ENCODE measurements around the gene SAMD15.

SAMD15 gene

DNA sequence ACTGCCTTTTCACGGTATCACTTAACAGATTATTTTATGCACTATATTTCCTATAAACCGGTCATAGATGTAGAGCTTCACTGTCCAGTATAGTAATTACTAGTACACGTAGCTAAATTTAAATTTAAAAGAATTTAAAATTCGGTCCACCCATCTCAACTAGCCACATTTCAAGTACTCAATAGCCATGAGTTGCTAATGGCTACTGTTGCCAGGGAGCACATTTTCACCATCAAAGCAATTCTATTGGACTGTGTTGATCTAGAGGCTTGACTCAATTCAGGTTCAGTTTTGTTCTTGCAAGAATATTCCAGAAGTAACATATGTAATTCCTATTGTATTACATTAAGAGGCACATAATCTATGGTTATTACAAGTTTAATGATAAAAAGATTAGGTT lies 20.3 kb upstream of the SAMD15 start:
- no peak for TF ChIP-seq GATA3 (IDR thresholded peaks at IDR 0.05; ENCODE audit: low read depth, low read length)
- TF ChIP-seq GATA2 (IDR thresholded peaks at IDR 0.05; ENCODE audit: low read depth, low read length) = no peak

DNA sequence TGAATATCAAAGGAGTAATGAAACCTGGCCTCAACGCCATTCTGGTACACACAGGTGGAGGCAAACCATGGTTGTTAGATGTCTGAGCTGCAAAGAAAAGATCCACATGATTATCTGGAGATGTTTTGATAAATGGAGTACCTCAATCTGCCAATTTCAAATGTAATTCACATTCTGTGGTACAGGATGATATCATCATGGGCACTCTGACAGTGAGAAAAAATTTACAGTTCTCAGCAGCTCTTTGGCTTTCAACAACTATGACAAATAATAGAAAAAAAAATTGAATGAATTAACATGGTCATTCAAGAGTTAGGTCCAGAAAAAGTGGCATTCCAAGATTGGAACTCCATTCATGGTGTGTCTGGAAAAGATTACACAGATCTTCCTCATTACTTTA lies 17.6 kb upstream of the SAMD15 start:
- TF ChIP-seq GATA3 (IDR thresholded peaks at IDR 0.05; ENCODE audit: low read depth, low read length) (no peak), GATA2 (IDR thresholded peaks at IDR 0.05; ENCODE audit: low read depth, low read length) (no peak)

DNA sequence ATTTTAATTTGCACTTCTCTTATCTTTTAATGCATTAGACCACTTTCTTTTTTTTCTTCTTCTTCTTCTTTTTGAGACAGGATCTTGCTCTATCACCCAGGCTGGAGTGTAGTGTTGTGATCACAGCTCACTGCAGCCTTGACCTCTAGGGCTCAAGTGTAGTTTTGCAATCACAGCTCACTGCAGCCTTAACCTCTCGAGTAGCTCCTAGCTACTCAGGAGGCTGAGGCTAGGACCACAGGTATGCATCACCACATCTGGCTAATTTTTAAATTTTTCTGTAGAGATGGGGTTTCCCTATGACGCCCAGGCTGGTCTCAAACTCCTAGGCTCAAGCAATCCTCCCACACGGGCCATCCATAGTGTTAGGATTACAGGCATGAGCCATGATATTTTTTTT lies 13.0 kb upstream of the SAMD15 start:
- TF ChIP-seq GATA3 (IDR thresholded peaks at IDR 0.05; ENCODE audit: low read depth, low read length) = no peak
- TF ChIP-seq GATA2 (IDR thresholded peaks at IDR 0.05; ENCODE audit: low read depth, low read length) = no peak

DNA sequence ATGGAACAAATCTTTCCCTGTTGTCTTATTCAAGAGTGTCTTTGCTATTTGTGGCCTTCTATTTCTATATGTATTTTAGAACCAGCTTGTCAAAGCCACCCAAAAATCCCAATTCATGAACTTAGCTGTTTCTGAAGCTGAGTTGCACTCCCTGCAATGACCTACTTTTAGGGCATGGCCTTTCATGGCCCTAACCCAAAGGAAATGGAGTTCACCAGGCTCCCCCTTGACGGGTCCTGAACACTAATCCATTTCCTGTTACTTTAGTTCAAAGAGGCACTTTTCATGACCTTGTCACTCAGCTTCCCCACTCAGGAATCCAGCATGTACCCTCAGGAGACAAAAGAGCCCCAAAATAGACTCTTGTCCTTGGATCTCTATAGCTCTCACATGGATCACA lies 7.9 kb upstream of the SAMD15 start:
- TF ChIP-seq GATA3 (IDR thresholded peaks at IDR 0.05; ENCODE audit: low read depth, low read length) (no peak), GATA2 (IDR thresholded peaks at IDR 0.05; ENCODE audit: low read depth, low read length) (no peak)

DNA sequence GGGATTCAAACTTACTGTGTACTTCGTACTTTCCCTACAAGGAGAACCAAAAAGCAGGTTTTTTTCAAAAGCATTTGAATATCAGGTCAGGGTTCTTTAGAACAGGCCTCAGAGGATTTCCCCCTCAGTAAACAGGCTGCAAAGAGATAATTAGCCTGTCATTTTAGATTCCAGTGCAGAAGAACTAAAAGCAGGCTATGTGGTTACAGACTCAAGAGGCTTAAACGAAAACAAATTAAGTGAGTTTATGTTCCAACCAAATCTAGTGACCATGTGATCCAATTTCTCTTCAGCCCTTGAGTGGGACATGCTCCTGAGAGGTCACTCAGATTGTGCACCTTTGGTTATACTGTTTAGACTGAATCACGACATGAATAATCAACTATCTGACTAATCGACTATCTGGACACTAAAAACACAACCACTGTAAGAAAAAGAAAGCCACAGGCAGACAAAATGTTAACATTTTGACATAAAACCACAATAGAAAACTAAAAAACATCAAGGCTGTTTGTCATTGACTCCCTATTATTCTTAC lies 4.8 kb upstream of the SAMD15 start:
- TF ChIP-seq GATA3 (IDR thresholded peaks at IDR 0.05; ENCODE audit: low read depth, low read length) (no peak), GATA2 (IDR thresholded peaks at IDR 0.05; ENCODE audit: low read depth, low read length) (no peak)

DNA sequence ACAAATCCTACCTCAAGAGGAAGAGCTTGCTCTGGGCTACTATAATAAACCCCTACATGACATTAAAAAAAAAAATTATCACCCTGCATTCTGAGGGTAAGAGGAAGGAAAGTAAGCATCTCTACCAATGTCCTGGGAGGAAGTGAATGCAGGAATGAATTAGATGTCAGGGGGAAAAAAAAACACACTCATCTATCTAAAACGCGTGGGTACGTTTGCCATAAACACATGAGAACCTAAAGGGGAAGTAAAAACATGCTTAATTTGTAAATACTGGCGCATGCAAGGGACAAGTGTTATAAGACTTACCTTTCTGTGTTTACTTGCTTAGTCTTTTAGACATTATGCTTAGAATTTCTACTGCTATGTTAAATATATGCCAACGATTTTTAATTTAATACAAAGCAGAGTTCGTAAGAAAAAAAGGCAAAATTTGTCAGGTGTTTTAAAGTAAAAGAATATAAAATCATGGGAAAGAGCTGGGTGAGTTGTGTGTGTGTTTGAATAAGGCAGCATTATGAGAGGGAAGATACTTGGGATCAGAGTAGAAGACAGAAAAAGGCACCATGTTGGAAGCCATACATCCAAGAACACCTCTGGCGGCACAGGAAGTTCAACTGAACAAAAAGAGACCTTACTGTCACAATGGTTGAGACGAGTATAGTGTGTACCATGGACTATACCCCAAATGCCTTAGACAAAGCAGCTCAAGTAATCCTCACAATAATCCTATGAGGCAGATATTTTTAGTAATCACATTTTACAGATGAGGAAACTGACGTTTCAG lies 1.8 kb upstream of the SAMD15 start:
- no peak for TF ChIP-seq GATA2 (IDR thresholded peaks at IDR 0.05; ENCODE audit: low read depth, low read length)
- TF ChIP-seq GATA3 (IDR thresholded peaks at IDR 0.05; ENCODE audit: low read depth, low read length) = no peak

DNA sequence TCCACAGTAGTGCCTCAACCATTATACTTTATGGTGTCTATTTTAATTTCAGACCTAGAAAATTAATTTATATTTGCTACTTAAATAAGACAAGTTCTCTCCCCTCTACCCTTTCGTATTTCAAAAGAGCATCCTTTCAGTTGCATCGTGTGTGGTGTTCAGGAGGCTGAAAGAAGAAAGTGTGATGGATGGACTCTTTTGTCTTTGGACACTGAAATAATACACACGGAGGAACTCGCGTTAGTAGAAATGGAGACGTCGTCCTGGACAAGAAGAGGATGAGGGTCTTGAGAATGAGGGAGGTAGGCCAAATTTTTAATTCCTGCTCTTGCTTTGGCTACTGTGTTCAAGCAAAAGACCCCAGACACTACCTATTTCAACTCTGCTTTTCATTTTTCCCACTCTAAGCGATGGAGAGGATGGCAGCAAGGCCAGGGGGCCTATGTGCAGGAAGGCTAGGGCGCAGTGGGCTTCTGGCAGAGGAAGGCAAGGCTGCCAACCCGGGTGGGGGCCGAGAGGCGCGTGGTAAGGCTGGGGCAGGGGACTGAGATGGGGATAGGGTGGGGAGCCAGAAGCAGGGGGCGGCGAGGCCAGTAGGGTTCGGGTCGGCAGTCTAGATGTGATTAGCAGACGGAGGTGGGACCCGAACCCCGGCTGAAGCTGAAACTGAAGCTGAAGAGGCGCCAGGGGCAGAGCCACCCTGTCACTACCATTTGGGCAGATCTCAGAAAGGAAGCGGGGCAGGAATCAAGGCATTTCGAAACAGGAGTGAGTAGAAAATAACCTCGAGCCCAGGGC lies 1.0 kb upstream of the SAMD15 start:
- TF ChIP-seq GATA2 (IDR thresholded peaks at IDR 0.05; ENCODE audit: low read depth, low read length) (no peak), GATA3 (IDR thresholded peaks at IDR 0.05; ENCODE audit: low read depth, low read length) (no peak)

DNA sequence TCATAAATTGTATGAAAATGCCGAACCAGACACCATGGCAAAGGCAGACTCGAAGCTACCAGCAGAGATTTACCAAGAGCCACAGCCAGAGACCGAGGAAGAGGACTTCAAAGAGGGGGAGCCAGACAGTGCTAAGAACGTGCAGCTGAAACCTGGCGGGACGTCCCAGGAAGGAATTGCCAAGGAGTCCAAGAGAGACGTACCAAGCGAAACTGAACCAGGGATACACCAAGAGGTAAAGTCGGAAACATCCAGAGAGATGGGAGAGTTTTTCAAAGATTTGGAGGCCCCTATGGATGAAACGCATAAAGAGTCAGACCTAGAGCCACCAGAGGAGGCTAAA lies 294 bp downstream of the SAMD15 start:
- TF ChIP-seq GATA3 (IDR thresholded peaks at IDR 0.05; ENCODE audit: low read depth, low read length) (no peak), GATA2 (IDR thresholded peaks at IDR 0.05; ENCODE audit: low read depth, low read length) (no peak)

DNA sequence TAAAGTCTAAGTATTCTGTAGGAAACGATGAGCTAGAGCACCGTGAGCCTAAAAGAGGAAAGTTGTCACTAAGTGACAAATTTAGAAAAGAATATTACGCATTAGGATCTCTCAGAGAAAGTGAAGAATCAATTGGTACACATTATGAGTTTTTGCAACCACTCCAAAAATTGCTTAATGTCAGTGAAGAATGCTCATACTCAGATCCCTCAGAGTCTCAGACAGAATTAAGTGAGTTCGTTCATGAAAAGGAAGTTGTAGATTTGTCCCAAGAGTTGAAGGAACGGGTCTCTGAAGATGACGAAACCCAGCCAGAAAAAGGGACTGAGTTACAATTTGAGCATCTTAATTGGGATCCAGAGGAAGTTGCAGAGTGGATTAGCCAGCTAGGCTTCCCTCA lies 1.5 kb downstream of the SAMD15 start:
- TF ChIP-seq GATA2 (IDR thresholded peaks at IDR 0.05; ENCODE audit: low read depth, low read length) (no peak), GATA3 (IDR thresholded peaks at IDR 0.05; ENCODE audit: low read depth, low read length) (no peak)

DNA sequence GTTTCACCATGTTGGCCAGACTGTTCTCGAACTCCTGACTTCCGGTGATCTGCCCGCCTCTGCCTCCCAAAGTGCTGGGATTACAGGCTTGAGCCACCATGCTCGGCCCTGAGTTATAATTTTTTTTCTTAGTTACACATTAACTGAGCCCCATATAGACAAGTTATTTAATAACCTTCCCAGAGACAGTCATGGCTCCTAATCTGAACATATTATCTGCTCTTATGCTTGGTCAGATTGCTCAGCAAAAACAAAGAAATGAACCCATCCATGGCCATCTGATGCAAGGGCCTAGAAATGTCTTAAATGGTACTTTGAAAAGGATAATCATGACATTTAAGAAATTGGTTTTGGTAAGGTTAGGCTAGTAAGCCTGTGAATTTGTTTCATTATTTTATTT lies 13.0 kb downstream of the SAMD15 start:
- TF ChIP-seq GATA3 (IDR thresholded peaks at IDR 0.05; ENCODE audit: low read depth, low read length) = no peak
- no peak for TF ChIP-seq GATA2 (IDR thresholded peaks at IDR 0.05; ENCODE audit: low read depth, low read length)

DNA sequence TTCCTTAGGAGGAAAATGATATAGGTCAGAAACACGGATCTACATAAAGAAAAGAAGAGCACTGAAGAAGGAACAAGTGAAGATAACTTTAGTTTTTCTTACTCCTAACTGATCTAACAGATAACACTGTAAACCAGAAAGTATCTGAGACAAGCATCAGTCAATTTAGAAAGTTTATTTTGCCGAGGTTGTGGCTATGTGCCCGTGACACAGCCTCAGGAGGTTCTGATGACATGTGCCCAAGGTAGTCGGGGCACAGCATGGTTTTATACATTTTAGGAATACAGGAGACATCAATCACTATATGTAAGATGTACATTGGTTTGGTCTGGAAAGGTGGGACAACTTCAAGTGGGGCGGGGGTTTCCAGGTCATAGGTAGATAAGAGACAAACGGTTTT lies 23.0 kb downstream of the SAMD15 start:
- TF ChIP-seq GATA2 (IDR thresholded peaks at IDR 0.05; ENCODE audit: low read depth, low read length) = no peak
- no peak for TF ChIP-seq GATA3 (IDR thresholded peaks at IDR 0.05; ENCODE audit: low read depth, low read length)

DNA sequence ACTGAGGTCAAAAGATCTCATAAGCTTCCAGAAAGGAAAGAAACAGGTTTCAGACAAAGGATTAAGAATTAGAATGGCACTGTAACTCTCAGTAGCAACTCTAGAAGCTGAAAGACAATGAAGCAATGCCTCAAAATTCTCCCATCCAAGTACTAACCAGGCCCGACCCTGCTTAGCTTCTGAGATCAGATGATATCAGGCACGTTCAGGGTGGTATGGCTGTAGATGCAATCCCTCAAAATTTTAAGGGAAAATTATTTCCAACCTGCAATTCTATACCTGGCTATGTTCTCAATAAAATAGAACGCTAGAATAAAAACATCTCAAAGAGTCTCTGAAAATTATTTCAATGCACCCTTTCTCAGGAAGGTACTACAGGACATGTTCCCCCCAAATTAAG lies 26.6 kb downstream of the SAMD15 start:
- TF ChIP-seq GATA2 (IDR thresholded peaks at IDR 0.05; ENCODE audit: low read depth, low read length) = no peak
- no peak for TF ChIP-seq GATA3 (IDR thresholded peaks at IDR 0.05; ENCODE audit: low read depth, low read length)

DNA sequence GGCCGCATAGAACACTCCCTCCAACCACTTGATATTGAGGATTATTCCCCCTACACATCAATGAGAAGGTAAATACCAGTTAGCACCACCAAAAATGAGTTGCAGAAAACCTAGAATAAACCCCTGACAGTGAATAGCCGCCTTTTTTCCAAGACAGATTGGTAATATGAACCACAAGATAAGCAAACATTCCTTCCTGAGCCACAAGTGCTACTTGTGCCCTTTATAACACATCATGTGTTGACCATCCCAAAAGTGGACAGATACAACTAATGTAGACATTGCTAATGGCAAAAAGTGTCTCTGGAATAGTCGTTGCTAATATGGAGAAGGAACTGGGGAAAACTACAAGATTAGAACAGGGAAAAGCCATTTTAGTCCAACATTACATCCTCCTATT lies 28.9 kb downstream of the SAMD15 start:
- no peak for TF ChIP-seq GATA3 (IDR thresholded peaks at IDR 0.05; ENCODE audit: low read depth, low read length)
- TF ChIP-seq GATA2 (IDR thresholded peaks at IDR 0.05; ENCODE audit: low read depth, low read length) = no peak

DNA sequence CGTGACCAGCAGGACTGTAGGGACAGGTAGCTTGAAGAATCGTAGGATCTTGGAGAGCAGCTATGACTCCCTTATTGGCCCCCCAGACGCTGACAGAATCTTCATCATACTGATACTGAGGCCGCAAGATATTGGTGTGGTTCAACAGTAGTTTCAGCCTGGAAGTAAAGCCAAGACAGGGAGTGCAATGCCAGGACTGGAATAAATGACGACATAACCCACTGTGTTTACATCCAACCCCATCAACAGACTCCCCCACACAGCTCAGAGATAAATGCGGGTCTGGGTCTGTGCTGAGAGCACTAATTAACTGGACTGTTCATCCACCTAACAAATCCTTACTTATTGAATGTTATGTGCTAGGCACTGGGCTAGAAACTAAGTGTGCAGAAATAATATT lies 29.5 kb downstream of the SAMD15 start:
- TF ChIP-seq GATA3 (IDR thresholded peaks at IDR 0.05; ENCODE audit: low read depth, low read length) = no peak
- TF ChIP-seq GATA2 (IDR thresholded peaks at IDR 0.05; ENCODE audit: low read depth, low read length) = no peak

DNA sequence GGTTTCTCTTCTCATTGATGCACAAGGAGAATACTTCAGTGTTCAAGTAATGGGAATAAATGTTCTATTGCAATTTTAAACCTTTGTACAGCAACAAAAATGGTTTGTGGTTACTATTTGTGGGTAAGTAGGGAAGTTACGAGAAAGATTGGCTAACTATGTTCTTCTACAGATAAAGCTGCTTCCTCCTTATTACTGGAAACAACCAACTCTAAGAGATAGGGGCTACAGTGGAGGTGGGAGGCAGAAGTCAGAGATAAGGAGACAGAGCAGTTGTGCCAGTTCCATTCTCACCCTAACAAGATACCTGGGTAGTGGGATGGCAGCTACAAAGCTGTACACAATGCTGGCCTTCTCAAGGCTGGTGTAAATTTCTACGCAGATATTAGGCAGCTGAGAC lies 30.0 kb downstream of the SAMD15 start:
- TF ChIP-seq GATA2 (IDR thresholded peaks at IDR 0.05; ENCODE audit: low read depth, low read length) (no peak), GATA3 (IDR thresholded peaks at IDR 0.05; ENCODE audit: low read depth, low read length) (no peak)

Data from SH-SY5Y (cell line).